HFFc6 (cell line): ENCODE measurements around the gene OXER1. TPM values are rescaled to one million over a fixed set of nuclear protein-coding genes. Genes with fewer than 3 reads are reported as not detected.

Experiments used
- DNase-seq: peaks from one replicate; pipeline ENCODE4 v3.0.0-alpha.2; 2018
- H3K27ac Mint-ChIP-seq: 2 replicates; pipeline ENCODE4 v1.8.0; 2020; ENCODE audit warnings: mild to moderate bottlenecking, mixed read lengths
- H3K27me3 Mint-ChIP-seq: 2 replicates; pipeline ENCODE4 v1.8.0; 2021; ENCODE audit warnings: mild to moderate bottlenecking, moderate library complexity, mixed read lengths; ENCODE audit not compliant: insufficient read depth
- H3K36me3 Mint-ChIP-seq: 2 replicates; pipeline ENCODE4 v1.8.0; 2021; ENCODE audit warnings: low read depth, mixed read lengths
- H3K4me1 Mint-ChIP-seq: 2 replicates; pipeline ENCODE4 v1.8.0; 2020; ENCODE audit warnings: low read depth, mixed read lengths
- H3K4me3 Mint-ChIP-seq: 2 replicates; pipeline ENCODE4 v1.8.0; 2020; ENCODE audit warnings: mild to moderate bottlenecking, moderate library complexity, mixed read lengths
- H3K9me3 Mint-ChIP-seq: 2 replicates; pipeline ENCODE4 v1.8.0; 2020; ENCODE audit warnings: mild to moderate bottlenecking, mixed read lengths
- total RNA-seq, 6 experiments: library from RNA; stranded (reverse); fragmentation: NEBNext Ultra II Directional; extraction: Animal tissue kit (Norgen Biotek cat#: 25700); gene quantifications; 2 replicates in 1 of 6; 3 replicates in 5 of 6; pipeline ENCODE4 v1.2.3, GENCODE V29; 2021
- TF ChIP-seq, protein P1 (sequence below): fragments of 200-600 bp; sonication (generic); IDR thresholded peaks from 2 replicates; pipeline ENCODE4 v1.5.0; 2021; ENCODE audit warnings: antibody characterized with exemption, mild to moderate bottlenecking

OXER1 gene
- total RNA-seq, 6 experiments from 2014 or later = not detected

- H3K9me3 Mint-ChIP-seq = no peaks in the 10 kb centered on the region
- no peak for DNase-seq
- H3K36me3 Mint-ChIP-seq = no peaks in the 10 kb centered on the region
- H3K27me3 Mint-ChIP-seq = no peaks in the 10 kb centered on the region; the same call in 1 of the 2 replicates
- peaks cover 16% of the 10 kb centered on the region for H3K4me1 Mint-ChIP-seq
- no peak overlapping the region for H3K4me3 Mint-ChIP-seq
- H3K27ac Mint-ChIP-seq = peak overlapping the region; percentile 44
- TF ChIP-seq, protein P1, sequence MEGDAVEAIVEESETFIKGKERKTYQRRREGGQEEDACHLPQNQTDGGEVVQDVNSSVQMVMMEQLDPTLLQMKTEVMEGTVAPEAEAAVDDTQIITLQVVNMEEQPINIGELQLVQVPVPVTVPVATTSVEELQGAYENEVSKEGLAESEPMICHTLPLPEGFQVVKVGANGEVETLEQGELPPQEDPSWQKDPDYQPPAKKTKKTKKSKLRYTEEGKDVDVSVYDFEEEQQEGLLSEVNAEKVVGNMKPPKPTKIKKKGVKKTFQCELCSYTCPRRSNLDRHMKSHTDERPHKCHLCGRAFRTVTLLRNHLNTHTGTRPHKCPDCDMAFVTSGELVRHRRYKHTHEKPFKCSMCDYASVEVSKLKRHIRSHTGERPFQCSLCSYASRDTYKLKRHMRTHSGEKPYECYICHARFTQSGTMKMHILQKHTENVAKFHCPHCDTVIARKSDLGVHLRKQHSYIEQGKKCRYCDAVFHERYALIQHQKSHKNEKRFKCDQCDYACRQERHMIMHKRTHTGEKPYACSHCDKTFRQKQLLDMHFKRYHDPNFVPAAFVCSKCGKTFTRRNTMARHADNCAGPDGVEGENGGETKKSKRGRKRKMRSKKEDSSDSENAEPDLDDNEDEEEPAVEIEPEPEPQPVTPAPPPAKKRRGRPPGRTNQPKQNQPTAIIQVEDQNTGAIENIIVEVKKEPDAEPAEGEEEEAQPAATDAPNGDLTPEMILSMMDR = no peak
Observed at GRCh38 chr2:42721898-42722297, 42.0 kb downstream of the OXER1 start.

GRCh38 chr2:42714686-42715085 is 49.2 kb downstream of the OXER1 start:
- H3K27me3 Mint-ChIP-seq = no peaks in the 10 kb centered on the region
- H3K36me3 Mint-ChIP-seq = no peaks in the 10 kb centered on the region
- H3K4me3 Mint-ChIP-seq = no peak overlapping the region
- H3K9me3 Mint-ChIP-seq = no peaks in the 10 kb centered on the region
- DNase-seq = no peak
- no peak overlapping the region for H3K27ac Mint-ChIP-seq
- no peaks in the 10 kb centered on the region for H3K4me1 Mint-ChIP-seq
- TF ChIP-seq, protein P1 = no peak

DNA sequence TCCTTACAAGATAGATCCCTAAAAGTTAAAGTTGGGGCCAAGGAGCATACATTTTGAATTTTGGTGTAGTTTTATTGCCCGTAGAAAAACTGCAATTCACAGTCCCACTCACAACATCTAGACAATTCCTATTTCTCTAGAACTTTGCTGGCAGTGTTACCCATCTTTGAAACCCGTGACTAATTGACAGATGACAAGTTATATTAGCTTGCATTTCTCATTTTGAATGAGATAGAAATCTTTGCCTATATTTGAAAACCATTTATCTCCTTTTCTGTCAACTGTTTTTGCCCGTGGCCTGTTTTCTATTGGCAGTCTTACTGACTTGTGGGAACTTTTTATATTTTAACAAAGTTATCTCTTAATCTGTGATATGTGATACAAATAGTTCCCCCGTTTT is 50.0 kb downstream of the OXER1 start:
- Mint-ChIP-seq H3K27me3 (no peaks in the 10 kb centered on the region), H3K27ac (no peak overlapping the region), H3K36me3 (peaks cover 3% of the 10 kb centered on the region), H3K9me3 (no peaks in the 10 kb centered on the region), H3K4me1 (no peaks in the 10 kb centered on the region), H3K4me3 (no peak overlapping the region)
- DNase-seq = no peak
- TF ChIP-seq, protein P1 = no peak

DNA sequence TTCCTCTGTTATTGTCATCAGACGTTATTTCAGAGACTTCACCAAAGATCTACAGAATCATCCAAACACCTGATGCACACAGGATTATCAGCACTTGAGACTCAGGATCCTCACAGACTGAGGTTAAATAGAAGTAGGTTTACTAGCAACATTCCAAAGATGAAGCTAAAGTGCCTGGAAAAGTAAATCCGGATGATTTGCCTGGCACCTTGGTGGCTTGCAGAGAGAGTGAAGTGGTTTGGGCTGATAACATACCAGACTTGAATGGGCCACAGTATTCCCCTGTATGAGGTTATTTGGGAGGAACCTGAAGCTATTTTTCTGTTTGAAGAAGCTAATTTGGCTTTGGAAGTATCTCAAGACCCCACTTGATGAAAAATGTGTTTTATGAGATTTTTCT is 51.0 kb downstream of the OXER1 start:
- TF ChIP-seq, protein P1 = no peak
- H3K27me3 Mint-ChIP-seq = no peaks in the 10 kb centered on the region
- DNase-seq = no peak
- H3K36me3 Mint-ChIP-seq = peaks cover 8% of the 10 kb centered on the region
- no peak overlapping the region for H3K4me3 Mint-ChIP-seq
- no peaks in the 10 kb centered on the region for H3K9me3 Mint-ChIP-seq
- H3K27ac Mint-ChIP-seq = no peak overlapping the region
- H3K4me1 Mint-ChIP-seq = no peaks in the 10 kb centered on the region

Other genes with a start within 250 kb of the OXER1 start
- gene MTA3, start 195.5 kb downstream of the OXER1 start, total RNA-seq = 10 to 100 TPM; 26.2 to 33.4 (median 30.7) TPM
- gene HAAO, start 28.4 kb upstream of the OXER1 start, total RNA-seq = under 1 TPM in 4 of 6 experiments, not detected in 2; 0.30 to 0.58 (median 0.47) TPM